ENCODE data around the gene ZNF564. TPM values are rescaled to one million over a fixed set of nuclear protein-coding genes. Genes with fewer than 3 reads are reported as not detected.

Gene ZNF564
- total RNA-seq, 2 donors from 2014 or later, result 8.5 to 8.6 TPM

GRCh38 chr19:12527034-12527836 is 24.0 kb downstream of the ZNF564 start:
- Histone ChIP-seq H3K4me3 (no peak overlapping the region), H3K36me3 (peaks cover 85% of the 10 kb centered on the region)
- TF ChIP-seq CTCF (IDR thresholded peaks at IDR 0.05), result no peak

GRCh38 chr19:12526542-12526941 is 24.7 kb downstream of the ZNF564 start:
- DNase-seq (ENCODE audit: low spot score), result no peak
- no peaks in the 10 kb centered on the region for H3K27me3 ChIP-seq
- no peak overlapping the region for H3K27ac ChIP-seq
- peaks cover 80% of the 10 kb centered on the region for H3K36me3 ChIP-seq
- peaks cover 83 to 100% of the 10 kb centered on the region in 2 donors for H3K9me3 ChIP-seq
- no peak overlapping the region for H3K4me3 ChIP-seq
- no peaks in the 10 kb centered on the region for H3K4me1 ChIP-seq
- no peak for TF ChIP-seq CTCF (IDR thresholded peaks at IDR 0.05)

More at GRCh38 chr19:12527034-12527836, 24.0 kb downstream of the ZNF564 start:
- DNase-seq (ENCODE audit: low spot score), result no peak
- Histone ChIP-seq H3K9me3 (peaks cover 78 to 99% of the 10 kb centered on the region in 2 donors), H3K27ac (no peak overlapping the region), H3K4me1 (no peaks in the 10 kb centered on the region), H3K27me3 (no peaks in the 10 kb centered on the region)

GRCh38 chr19:12521996-12522395 is 29.3 kb downstream of the ZNF564 start:
- H3K4me1 ChIP-seq, result no peaks in the 10 kb centered on the region
- peaks cover 51 to 99% of the 10 kb centered on the region in 2 donors for H3K9me3 ChIP-seq
- DNase-seq (ENCODE audit: low spot score), result no peak
- H3K36me3 ChIP-seq, result peaks cover 34% of the 10 kb centered on the region
- no peak for TF ChIP-seq CTCF (IDR thresholded peaks at IDR 0.05)
- H3K27ac ChIP-seq, result no peak overlapping the region
- H3K27me3 ChIP-seq, result no peaks in the 10 kb centered on the region
- no peak overlapping the region for H3K4me3 ChIP-seq

DNA sequence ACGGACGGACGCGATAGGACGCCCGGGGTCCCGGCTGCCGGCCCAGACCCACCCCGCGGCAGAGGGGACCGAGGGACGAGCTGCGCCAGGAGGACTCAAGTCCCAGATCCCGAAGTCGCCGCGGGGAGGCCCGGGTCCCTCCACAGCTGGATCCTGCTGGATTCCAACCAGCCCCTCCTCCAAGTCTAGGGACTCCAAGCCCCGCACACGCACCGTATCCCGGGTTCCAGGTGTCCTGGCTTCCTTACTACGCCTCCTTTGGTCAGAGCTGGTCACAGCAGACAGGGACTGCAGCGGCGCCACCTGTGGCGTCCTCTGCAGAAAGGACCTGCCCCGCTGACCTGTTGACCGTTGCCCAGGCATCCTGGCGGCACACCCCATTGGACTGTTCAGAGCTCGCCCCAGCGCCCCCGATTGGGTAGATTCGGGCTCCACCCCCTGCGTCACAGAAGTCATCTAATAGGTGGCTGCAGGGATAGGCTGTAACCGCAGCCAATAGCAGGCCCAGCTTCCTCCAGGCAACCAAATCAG is 37.7 kb downstream of the ZNF564 start:
- Histone ChIP-seq H3K36me3 (no peaks in the 10 kb centered on the region), H3K27ac (no peak overlapping the region), H3K27me3 (no peaks in the 10 kb centered on the region), H3K9me3 (peaks cover 0 to 18% of the 10 kb centered on the region in 2 donors), H3K4me3 (peak overlapping the region; percentile 9 to 29), H3K4me1 (no peaks in the 10 kb centered on the region)
- no peak for TF ChIP-seq CTCF (IDR thresholded peaks at IDR 0.05)
- DNase-seq (ENCODE audit: low spot score), result no peak

DNA sequence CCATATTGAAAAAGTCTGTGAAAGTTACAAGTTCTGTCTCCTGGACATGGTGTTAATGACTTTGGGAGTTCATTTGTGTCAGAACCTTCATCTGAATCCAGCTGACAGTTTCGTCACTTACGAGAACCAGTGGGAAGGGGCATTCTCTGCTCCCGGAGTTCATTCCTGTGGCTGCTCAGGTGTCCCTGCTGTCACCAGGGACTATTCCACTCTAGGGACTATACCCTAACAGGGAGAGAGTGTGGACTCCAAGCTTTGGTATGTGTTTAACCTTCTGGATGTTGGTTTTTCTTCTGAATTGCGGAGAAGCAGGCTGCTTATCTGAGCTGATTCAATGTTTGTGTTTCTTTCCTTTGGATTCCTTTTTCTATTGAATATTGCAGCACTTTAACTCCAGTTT is 54.2 kb downstream of the ZNF564 start:
- no peak overlapping the region for H3K27ac ChIP-seq
- no peak for TF ChIP-seq CTCF (IDR thresholded peaks at IDR 0.05)
- peaks cover 0 to 12% of the 10 kb centered on the region in 2 donors for H3K4me1 ChIP-seq
- no peak overlapping the region for H3K4me3 ChIP-seq
- no peak for DNase-seq (ENCODE audit: low spot score)
- H3K27me3 ChIP-seq, result no peaks in the 10 kb centered on the region
- H3K9me3 ChIP-seq, result no peaks in the 10 kb centered on the region
- H3K36me3 ChIP-seq, result no peaks in the 10 kb centered on the region
